Activated naive CD8-positive, alpha-beta T cell (primary cell): ENCODE results near the gene MED9.
"Not testable (repeated sequence)": the region's sequence is repeated elsewhere in the genome, so short reads cannot be mapped to it uniquely, and the experiment has no call there.

Experiments used
- H3K27ac Mint-ChIP-seq: one replicate; pipeline ENCODE4 v1.8.0; 2021; ENCODE audit warnings: mixed read lengths
- H3K27me3 Mint-ChIP-seq: one replicate; pipeline ENCODE4 v1.8.0; 2021; ENCODE audit warnings: mixed read lengths
- H3K36me3 Mint-ChIP-seq: one replicate; pipeline ENCODE4 v1.8.0; 2021; ENCODE audit warnings: mixed read lengths
- H3K4me1 Mint-ChIP-seq: one replicate; pipeline ENCODE4 v1.8.0; 2021; ENCODE audit warnings: low read depth, mixed read lengths
- H3K4me3 Mint-ChIP-seq: one replicate; pipeline ENCODE4 v1.8.0; 2021; ENCODE audit warnings: mild to moderate bottlenecking, mixed read lengths
- H3K9me3 Mint-ChIP-seq: one replicate; pipeline ENCODE4 v1.8.0; 2021; ENCODE audit warnings: low read depth, mixed read lengths

Gene MED9

DNA sequence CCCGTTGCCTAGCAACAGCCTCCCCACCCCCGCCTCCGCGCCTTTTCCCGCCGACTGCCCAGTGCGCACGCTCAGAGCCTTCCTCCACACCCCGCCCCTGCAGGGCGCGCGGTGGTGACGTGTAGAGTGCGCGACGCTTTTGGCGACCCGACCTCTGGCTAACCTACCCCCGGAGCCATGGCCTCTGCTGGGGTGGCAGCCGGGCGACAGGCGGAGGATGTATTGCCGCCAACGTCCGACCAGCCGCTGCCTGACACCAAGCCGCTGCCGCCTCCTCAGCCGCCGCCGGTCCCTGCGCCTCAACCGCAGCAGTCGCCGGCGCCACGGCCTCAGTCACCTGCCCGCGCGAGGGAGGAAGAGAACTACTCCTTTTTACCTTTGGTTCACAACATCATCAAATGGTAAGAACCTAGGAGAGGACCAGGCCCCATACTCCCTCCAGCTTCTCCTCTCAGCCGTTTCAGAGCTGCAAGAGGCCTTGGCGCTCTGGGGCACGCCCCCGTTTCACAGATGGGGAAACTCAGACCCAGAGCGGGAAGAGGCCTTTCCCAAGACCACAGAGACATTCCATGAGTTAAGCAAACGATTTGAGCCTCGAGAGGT lies at the start of gene MED9:
Gene MED9 (plus strand): TSS at position 136 of the 603 bp plus-strand sequence. CDS start 42 bp downstream, at position 178.
- Mint-ChIP-seq H3K27me3 (no peaks in the 10 kb centered on the region), H3K9me3 (no peaks in the 10 kb centered on the region), H3K36me3 (peaks cover 7% of the 10 kb centered on the region), H3K27ac (peak within 1 kb of the TSS; percentile 92), H3K4me3 (peak within 1 kb of the TSS; percentile 94), H3K4me1 (peaks cover 47% of the 10 kb centered on the region)

GRCh38 chr17:17429222-17429621 lies 47.6 kb upstream of the MED9 start:
- H3K4me3 Mint-ChIP-seq = no peak overlapping the region
- H3K27me3 Mint-ChIP-seq = no peaks in the 10 kb centered on the region
- H3K9me3 Mint-ChIP-seq = no peaks in the 10 kb centered on the region
- H3K4me1 Mint-ChIP-seq = peaks cover 9% of the 10 kb centered on the region
- no peak overlapping the region for H3K27ac Mint-ChIP-seq
- no peaks in the 10 kb centered on the region for H3K36me3 Mint-ChIP-seq

- not testable (repeated sequence) for H3K27ac Mint-ChIP-seq, H3K36me3 Mint-ChIP-seq
Observed at GRCh38 chr17:17430924-17431323, 45.9 kb upstream of the MED9 start.

DNA sequence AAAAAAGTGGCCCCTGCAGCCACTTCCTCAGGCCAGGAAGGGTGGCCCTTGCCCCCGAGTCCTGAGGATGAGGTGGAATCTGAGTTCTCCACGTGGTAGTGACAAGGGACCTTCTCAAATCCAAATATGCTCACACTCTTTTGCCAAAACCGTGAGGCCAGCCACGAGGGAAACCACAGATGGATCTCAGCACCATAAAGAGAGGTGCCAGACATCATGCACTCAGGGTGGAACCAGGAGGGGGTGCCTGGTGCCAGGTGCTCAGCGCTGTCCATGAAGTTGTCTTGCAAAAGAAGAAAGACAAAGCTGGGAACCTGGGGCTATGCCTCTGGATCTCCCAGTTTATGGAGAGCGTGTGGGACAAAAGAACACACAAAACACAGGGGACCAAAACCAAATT lies 45.2 kb upstream of the MED9 start:
- H3K27ac Mint-ChIP-seq = no peak overlapping the region
- no peaks in the 10 kb centered on the region for H3K9me3 Mint-ChIP-seq
- H3K4me1 Mint-ChIP-seq = peaks cover 10% of the 10 kb centered on the region
- H3K36me3 Mint-ChIP-seq = no peaks in the 10 kb centered on the region
- no peak overlapping the region for H3K4me3 Mint-ChIP-seq
- no peaks in the 10 kb centered on the region for H3K27me3 Mint-ChIP-seq

More at GRCh38 chr17:17430924-17431323, 45.9 kb upstream of the MED9 start:
- not testable (repeated sequence) for H3K4me1 Mint-ChIP-seq, H3K27me3 Mint-ChIP-seq, H3K9me3 Mint-ChIP-seq, H3K4me3 Mint-ChIP-seq

DNA sequence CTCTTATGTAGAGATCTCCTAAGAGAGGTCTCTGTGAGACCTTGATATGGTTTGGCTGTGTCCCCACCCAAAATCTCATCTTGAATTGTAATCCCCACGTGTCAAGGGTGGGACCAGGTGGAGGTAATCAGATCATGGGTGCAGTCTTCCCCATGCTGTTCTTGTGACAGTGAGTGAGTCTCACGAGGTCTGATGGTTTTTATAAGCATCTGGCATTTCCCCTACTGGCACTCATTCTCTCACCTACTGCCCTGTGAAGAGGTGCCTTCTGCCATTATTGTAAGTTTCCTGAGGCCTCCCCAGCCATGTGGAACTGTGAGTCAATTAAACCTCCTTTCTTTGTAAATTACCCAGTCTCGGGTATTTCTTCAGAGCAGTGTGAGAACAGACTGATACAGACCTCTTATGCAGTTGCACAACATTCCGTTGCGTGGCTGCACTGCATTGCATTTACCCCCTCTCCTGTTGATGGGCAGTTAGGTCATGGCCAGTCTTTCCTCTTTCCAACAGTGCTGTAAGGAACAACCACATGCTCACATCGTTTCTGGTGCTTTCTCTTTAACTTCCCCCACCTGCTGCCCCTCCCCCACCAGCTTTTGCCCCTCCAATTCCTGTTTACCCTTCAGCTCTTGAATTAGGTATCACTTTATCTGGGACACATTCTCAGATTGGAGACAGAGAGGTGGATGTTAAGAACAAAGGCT lies 43.6 kb upstream of the MED9 start:
- H3K36me3 Mint-ChIP-seq = no peaks in the 10 kb centered on the region
- no peaks in the 10 kb centered on the region for H3K27me3 Mint-ChIP-seq
- no peak overlapping the region for H3K27ac Mint-ChIP-seq
- no peaks in the 10 kb centered on the region for H3K9me3 Mint-ChIP-seq
- H3K4me3 Mint-ChIP-seq = no peak overlapping the region
- peaks cover 10% of the 10 kb centered on the region for H3K4me1 Mint-ChIP-seq

DNA sequence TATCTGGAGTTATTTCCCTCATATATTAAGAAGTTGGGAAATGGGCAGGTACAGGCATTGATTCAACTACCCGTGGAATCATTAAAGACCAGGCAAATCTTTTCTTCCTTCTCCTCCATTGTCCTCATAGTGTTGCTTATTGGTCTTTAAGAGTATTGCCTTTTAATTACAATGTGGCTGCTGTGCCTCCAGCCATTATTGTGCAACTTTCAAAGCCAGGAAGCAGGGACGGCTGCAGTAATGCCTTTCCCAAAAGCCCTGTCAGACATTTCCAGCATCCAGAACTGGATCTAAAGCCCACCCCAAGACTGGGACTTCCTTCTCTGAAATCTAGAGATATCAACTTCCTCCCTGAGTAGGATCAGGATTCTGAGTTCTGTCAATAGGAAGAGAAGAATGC lies 42.3 kb upstream of the MED9 start:
- no peaks in the 10 kb centered on the region for H3K36me3 Mint-ChIP-seq
- H3K4me3 Mint-ChIP-seq = no peak overlapping the region
- H3K27ac Mint-ChIP-seq = no peak overlapping the region
- peaks cover 12% of the 10 kb centered on the region for H3K4me1 Mint-ChIP-seq
- no peaks in the 10 kb centered on the region for H3K9me3 Mint-ChIP-seq
- no peaks in the 10 kb centered on the region for H3K27me3 Mint-ChIP-seq

- Mint-ChIP-seq H3K27me3 (no peaks in the 10 kb centered on the region), H3K4me1 (peaks cover 17% of the 10 kb centered on the region), H3K36me3 (no peaks in the 10 kb centered on the region), H3K27ac (no peak overlapping the region), H3K9me3 (no peaks in the 10 kb centered on the region), H3K4me3 (no peak overlapping the region)
Observed at GRCh38 chr17:17435323-17435722, 41.5 kb upstream of the MED9 start.

DNA sequence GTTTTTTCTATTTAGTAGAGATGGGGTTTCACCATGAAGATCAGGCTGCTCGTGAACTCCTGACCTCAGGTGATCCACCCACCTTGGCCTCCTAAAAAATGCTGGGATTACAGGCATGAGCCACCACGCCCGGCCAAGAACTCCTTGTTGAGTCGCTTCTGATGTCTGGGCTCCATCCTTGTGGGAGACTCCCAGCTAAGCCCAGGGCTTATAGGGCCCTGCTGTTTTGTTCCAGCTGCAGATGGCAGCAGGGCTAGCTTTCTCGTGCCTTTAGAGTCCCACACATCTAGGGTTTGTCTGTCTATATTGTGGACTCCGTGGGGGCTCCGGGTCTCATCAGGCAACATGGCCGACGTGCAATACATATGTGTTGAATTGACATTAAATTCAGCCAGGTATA lies 39.3 kb upstream of the MED9 start:
- Mint-ChIP-seq H3K4me3 (no peak overlapping the region), H3K27ac (no peak overlapping the region), H3K27me3 (no peaks in the 10 kb centered on the region)

GRCh38 chr17:17437893-17438292 lies 38.9 kb upstream of the MED9 start:
- Mint-ChIP-seq H3K9me3 (no peaks in the 10 kb centered on the region), H3K36me3 (no peaks in the 10 kb centered on the region), H3K4me1 (peaks cover 17% of the 10 kb centered on the region), H3K27ac (no peak overlapping the region), H3K4me3 (no peak overlapping the region), H3K27me3 (no peaks in the 10 kb centered on the region)

More for the DNA sequence above, 39.3 kb upstream of the MED9 start:
- Mint-ChIP-seq H3K4me1 (peaks cover 17% of the 10 kb centered on the region), H3K9me3 (no peaks in the 10 kb centered on the region), H3K36me3 (no peaks in the 10 kb centered on the region)

- Mint-ChIP-seq H3K27ac (no peak overlapping the region), H3K9me3 (no peaks in the 10 kb centered on the region), H3K4me1 (peaks cover 8% of the 10 kb centered on the region), H3K27me3 (no peaks in the 10 kb centered on the region), H3K36me3 (no peaks in the 10 kb centered on the region), H3K4me3 (no peak overlapping the region)
Observed at GRCh38 chr17:17440010-17440843, 36.6 kb upstream of the MED9 start.

- Mint-ChIP-seq H3K4me3 (no peak overlapping the region), H3K36me3 (no peaks in the 10 kb centered on the region), H3K27me3 (no peaks in the 10 kb centered on the region), H3K27ac (no peak overlapping the region), H3K9me3 (no peaks in the 10 kb centered on the region), H3K4me1 (peaks cover 8% of the 10 kb centered on the region)
Observed at GRCh38 chr17:17440938-17441675, 35.7 kb upstream of the MED9 start.

GRCh38 chr17:17443173-17443572 lies 33.6 kb upstream of the MED9 start:
- H3K27ac Mint-ChIP-seq = no peak overlapping the region
- H3K27me3 Mint-ChIP-seq = no peaks in the 10 kb centered on the region
- H3K4me3 Mint-ChIP-seq = no peak overlapping the region
- peaks cover 8% of the 10 kb centered on the region for H3K4me1 Mint-ChIP-seq
- no peaks in the 10 kb centered on the region for H3K9me3 Mint-ChIP-seq
- H3K36me3 Mint-ChIP-seq = no peaks in the 10 kb centered on the region

DNA sequence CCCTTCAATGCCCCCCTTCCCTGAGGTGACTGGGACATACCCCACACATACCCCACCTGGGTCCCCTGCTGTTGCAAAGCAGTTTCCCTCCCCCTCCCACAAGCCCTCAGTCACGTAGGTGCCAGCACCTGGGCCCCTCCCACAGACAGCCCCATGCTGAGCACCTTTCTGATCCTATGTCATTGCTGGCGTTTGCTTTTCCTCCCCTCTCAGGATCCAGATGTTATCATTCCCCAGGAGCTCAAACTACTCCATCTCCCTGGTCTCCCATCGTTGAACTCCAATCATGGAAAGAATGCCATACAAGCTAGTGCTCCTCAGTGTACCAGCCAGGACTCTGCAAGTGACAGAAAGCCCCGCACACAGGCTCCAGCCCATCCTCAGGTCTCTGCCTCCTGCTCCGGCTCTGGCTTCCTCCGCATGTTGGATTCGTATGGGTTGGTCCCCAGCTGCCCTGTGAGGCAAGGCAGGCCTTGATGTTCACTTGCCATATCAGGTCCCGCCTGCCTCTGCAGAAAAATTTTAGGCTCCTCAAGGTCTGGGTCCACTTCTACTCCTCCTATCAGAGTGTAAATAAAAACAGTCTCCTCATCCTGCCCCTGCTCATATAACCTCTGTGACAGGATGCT lies 31.4 kb upstream of the MED9 start:
- Mint-ChIP-seq H3K27me3 (no peaks in the 10 kb centered on the region), H3K4me1 (no peaks in the 10 kb centered on the region), H3K4me3 (no peak overlapping the region), H3K27ac (no peak overlapping the region), H3K9me3 (no peaks in the 10 kb centered on the region), H3K36me3 (no peaks in the 10 kb centered on the region)

DNA sequence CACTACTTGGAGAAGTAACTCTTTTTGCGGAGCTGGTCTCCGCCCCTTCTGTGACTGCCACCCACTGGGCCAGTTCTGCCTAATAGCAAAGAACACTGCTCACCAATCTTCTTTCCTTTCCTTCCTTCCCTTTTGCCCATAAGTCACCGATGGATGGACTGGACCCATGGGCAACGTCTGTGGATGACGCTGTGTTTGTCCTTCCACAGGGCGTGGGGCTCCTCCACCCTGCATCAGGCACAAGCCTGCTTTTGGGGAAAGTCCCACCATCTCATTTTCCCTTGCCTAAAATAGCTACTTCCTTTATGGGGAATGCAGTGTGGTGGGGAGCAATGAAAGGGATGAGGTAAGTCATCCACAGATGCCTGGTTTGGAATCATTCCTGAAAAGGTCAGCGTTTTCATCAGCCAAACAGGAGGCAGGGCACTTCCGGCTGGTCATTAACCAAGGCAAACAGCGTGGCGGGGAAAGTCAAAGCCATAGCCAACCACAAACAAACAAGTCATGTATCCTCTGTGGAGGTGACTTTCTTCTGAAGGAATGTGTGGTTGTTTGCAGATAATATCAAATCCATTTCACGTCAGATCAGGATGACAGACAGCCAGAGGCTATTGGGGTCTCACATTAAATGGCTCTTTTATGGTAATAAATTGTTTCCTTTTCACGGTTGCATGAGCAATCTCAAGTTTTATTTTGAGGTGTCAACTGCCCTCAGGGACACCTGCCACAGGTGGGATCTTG lies 30.7 kb upstream of the MED9 start:
- H3K27me3 Mint-ChIP-seq = no peaks in the 10 kb centered on the region
- no peak overlapping the region for H3K27ac Mint-ChIP-seq
- no peaks in the 10 kb centered on the region for H3K9me3 Mint-ChIP-seq
- H3K4me3 Mint-ChIP-seq = no peak overlapping the region
- no peaks in the 10 kb centered on the region for H3K4me1 Mint-ChIP-seq
- H3K36me3 Mint-ChIP-seq = no peaks in the 10 kb centered on the region
